A549 (cell line): ENCODE data around the gene TSPAN14.

Experiments
- BHLHE40 ChIP-seq: IDR thresholded peaks from 2 replicates; pipeline ENCODE4 v1.6.1; 2012; ENCODE audit warnings: low read depth, low read length, inconsistent platforms
- FOSL2 ChIP-seq, 2 experiments: fragments of 450-650 bp in 1 of 2; fragments of >200 bp in 1 of 2; sonication (Bioruptor Twin) in 1 of 2; formaldehyde crosslinking; IDR thresholded peaks; 2 replicates each; pipeline versions ENCODE4 v1.5.0 to v1.6.1; 2016 to 2020; ENCODE audit warnings: mild to moderate bottlenecking in 1 of 2, moderate library complexity in 1 of 2
- JUNB ChIP-seq: fragments of >200 bp; sonication (Bioruptor Twin); formaldehyde crosslinking; IDR thresholded peaks from 2 replicates; pipeline ENCODE4 v1.6.1; 2016
- ZSCAN20 ChIP-seq: fragments of 250-450 bp; sonication (Bioruptor Pico); IDR thresholded peaks from 2 replicates; pipeline ENCODE4 v1.8.0; 2022; ENCODE audit warnings: mild to moderate bottlenecking, moderate library complexity
- TF ChIP-seq, protein P1 (sequence below): fragments of 450-650 bp; IDR thresholded peaks from 2 replicates; pipeline ENCODE4 v1.6.1; 2014; ENCODE audit warnings: antibody characterized with exemption

DNA sequence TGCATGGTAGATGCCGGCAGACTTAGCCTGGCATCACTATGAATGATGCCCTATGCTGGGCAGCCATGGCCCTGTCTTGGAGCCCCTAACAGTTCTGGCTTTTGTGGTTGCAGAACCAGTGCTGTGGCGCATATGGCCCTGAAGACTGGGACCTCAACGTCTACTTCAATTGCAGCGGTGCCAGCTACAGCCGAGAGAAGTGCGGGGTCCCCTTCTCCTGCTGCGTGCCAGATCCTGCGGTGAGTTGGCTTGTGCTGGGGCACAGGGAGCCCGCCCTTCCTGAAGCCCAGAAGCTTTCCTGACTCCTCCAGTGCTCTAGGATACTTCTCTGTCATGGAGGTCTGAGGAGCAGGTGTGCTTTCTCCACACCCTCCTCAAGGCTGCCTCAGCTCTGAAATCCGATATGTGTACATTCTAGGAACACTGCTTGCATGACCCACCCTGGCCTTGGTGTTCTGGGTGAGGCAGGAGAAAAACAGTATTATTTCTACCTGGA is 58.0 kb downstream of the TSPAN14 start:
- TF ChIP-seq JUNB (no peak), ZSCAN20 (CRISPR knock-in tag) (no peak), FOSL2 (IDR thresholded peaks at IDR 0.05) (no peak), FOSL2 (CRISPR knock-in tag; IDR thresholded peaks at IDR 0.05) (no peak), BHLHE40 (no peak)
- TF ChIP-seq, protein P1, sequence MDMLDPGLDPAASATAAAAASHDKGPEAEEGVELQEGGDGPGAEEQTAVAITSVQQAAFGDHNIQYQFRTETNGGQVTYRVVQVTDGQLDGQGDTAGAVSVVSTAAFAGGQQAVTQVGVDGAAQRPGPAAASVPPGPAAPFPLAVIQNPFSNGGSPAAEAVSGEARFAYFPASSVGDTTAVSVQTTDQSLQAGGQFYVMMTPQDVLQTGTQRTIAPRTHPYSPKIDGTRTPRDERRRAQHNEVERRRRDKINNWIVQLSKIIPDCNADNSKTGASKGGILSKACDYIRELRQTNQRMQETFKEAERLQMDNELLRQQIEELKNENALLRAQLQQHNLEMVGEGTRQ, result no peak
